Heart right ventricle (tissue), 16 donors: Measurements from ENCODE around the gene NEB. TPM values are rescaled to one million over a fixed set of nuclear protein-coding genes. Genes with fewer than 3 reads are reported as not detected.

ENCODE experiments used
- ATAC-seq, 8 donors: fragments of 200-7000 bp; cut with Tn5 transposase; one replicate each; pipeline ENCODE4 v1.9.1; 2020; ENCODE audit warnings: mild to moderate bottlenecking in 8 of 8, moderate library complexity in 8 of 8, moderate number of reproducible peaks in 1 of 8
- DNase-seq, 2 donors: peaks; one replicate each; pipeline ENCODE4 v3.0.0-alpha.2; 2020
- H3K27ac ChIP-seq, 10 donors: fragments of 200-600 bp; sonication (generic) in 2 of 10; one replicate each; pipeline versions ENCODE4 v1.5.0 to v1.8.0; 2020 to 2022; ENCODE audit warnings: mild to moderate bottlenecking in 3 of 10
- H3K27me3 ChIP-seq, 7 donors: fragments of 200-600 bp; one replicate each; pipeline ENCODE4 v1.8.0; 2021 to 2022; ENCODE audit warnings: mild to moderate bottlenecking in 2 of 7
- H3K36me3 ChIP-seq, 9 donors: fragments of 200-600 bp; sonication (generic) in 1 of 9; one replicate each; pipeline versions ENCODE4 v1.5.0 to v1.8.0; 2020 to 2022; ENCODE audit warnings: mild to moderate bottlenecking in 2 of 9
- H3K4me1 ChIP-seq, 9 donors: fragments of 200-600 bp; sonication (generic) in 1 of 9; one replicate each; pipeline versions ENCODE4 v1.5.0 to v1.8.0; 2020 to 2022; ENCODE audit warnings: mild to moderate bottlenecking in 4 of 9
- H3K4me3 ChIP-seq, 10 donors: fragments of 200-600 bp; sonication (generic) in 2 of 10; one replicate each; pipeline versions ENCODE4 v1.5.0 to v1.8.0; 2020 to 2022; ENCODE audit warnings: mild to moderate bottlenecking in 7 of 10, moderate library complexity in 2 of 10
- H3K9me3 ChIP-seq, 11 donors: fragments of 200-600 bp in 10 of 11; sonication (generic) in 2 of 11; one replicate each; pipeline versions ENCODE4 v1.5.0 to v1.8.0; 2013 to 2022; ENCODE audit warnings: mild to moderate bottlenecking in 2 of 11, control low read depth in 1 of 11, moderate library complexity in 1 of 11
- CTCF ChIP-seq, 9 donors: fragments of 200-600 bp; sonication (generic) in 2 of 9; IDR thresholded peaks; one replicate each; pipeline versions ENCODE4 v1.5.0 to v1.8.0; 2021 to 2022; ENCODE audit warnings: antibody characterized with exemption in 9 of 9, mild to moderate bottlenecking in 5 of 9, moderate library complexity in 1 of 9
- WGBS, 2 donors: extraction: QIAGEN DNeasy Blood & Tissue Kit; methylation state at CpG; one replicate each; pipeline ENCODE4 v1.1.7; 2013; ENCODE audit warnings: inconsistent platforms in 1 of 2; 5-methylcytosine and 5-hydroxymethylcytosine counted together
- intact Hi-C, 10 donors: fragments of 100-400 bp; cut with DNase I; formaldehyde crosslinking; loops; one replicate each; pipeline versions ENCODE4 v1.11.1 to v1.14.2; 2022
- polyA plus RNA-seq, 2 donors: library from polyadenylated mRNA; stranded (reverse); fragments of 200-250 nt; gene quantifications; one replicate each; pipeline ENCODE4 v1.2.3, GENCODE V29; 2013
- total RNA-seq, 10 donors: library from RNA; stranded (reverse); fragmentation: NEBNext Ultra II Directional in 3 of 10; extraction: Animal tissue kit (Norgen Biotek cat#: 25700) in 3 of 10; gene quantifications; one replicate each; pipeline versions ENCODE4 v1.2.1 to v1.2.4, GENCODE V29; 2021 to 2023
- donor health status: Arrhythmogenic right ventricular cardiomyopathy.
- donor health status: ischemic (EF 13 %, LVEDD 7.1; RV severe dilation, severe dysfunction).
- donor health status: healthy with polysubstance abuse.
- donor health status: DM: no; HTN: yes; CAD: no.
- donor health status: DM: no; HTN: no; CAD: no.
- donor health status: ischemic (EF 25% LVEDD 6.9; RV normal size, moderate dysfunction).
- donor health status: ischemic (EF 25% LVEDD 5.7; RV mildly dilated, moderate dysfunction).
- donor health status: healthy.
- donor health status: DM: yes; HTN: yes; CAD: no.
- donor health status: Ischemic cardiomyopathy.
- donor health status: ischemic (EF 35%, LVEDD 5.7; RV mildly dilated, moderate dysfunction).
- donor health status: nonischemic (EF 11% LVEDD 7.7; RV severe dilation, severe dysfunction).
- donor health status: DM: yes; HTN: yes; CAD: no.
- donor health status: PGD.
- donor health status: ischemic (EF 29% LVEDD 5.4; RV normal size, mild dysfunction).
- donor health status: nonischemic (EF 23%, LVEDD 6.1; RV moderate dilation, normal function).

Gene NEB
- total and polyA plus RNA-seq, 12 donors: 0.32 to 19.4 (median 3.8) TPM

GRCh38 chr2:151640087-151640486 lies 94.2 kb downstream of the NEB start:
- Histone ChIP-seq H3K4me1 (peaks cover 0 to 27% (median 12%) of the 10 kb centered on the region in 9 donors), H3K9me3 (peaks cover 0 to 10% (median 2%) of the 10 kb centered on the region in 11 donors), H3K4me3 (no peak overlapping the region), H3K36me3 (no peaks in the 10 kb centered on the region), H3K27me3 (no peaks in the 10 kb centered on the region), H3K27ac (no peak overlapping the region)
- ATAC-seq (no peak), DNase-seq (no peak)
- TF ChIP-seq CTCF (IDR thresholded peaks at IDR 0.05): no peak
- 95% methylated on average over 9 of the region's 9 CpGs for WGBS, 2 donors
- intact Hi-C loops: no loop called here

- H3K36me3 ChIP-seq: no peaks in the 10 kb centered on the region
- no peak for TF ChIP-seq CTCF (IDR thresholded peaks at IDR 0.05)
Observed at GRCh38 chr2:151638990-151639389, 95.3 kb downstream of the NEB start.

GRCh38 chr2:151638191-151638933 lies 95.9 kb downstream of the NEB start:
- peak overlapping the region in 1 of 10 donors; percentile 78 for H3K27ac ChIP-seq
- peak in 1 of 8 donors; percentile 46 for ATAC-seq
- peaks cover 0 to 17% (median 6%) of the 10 kb centered on the region in 11 donors for H3K9me3 ChIP-seq
- whole genome bisulfite sequencing, 2 donors: 41 to 53% methylated on average over 4 of the region's 4 CpGs
- intact Hi-C loops: no loop called here
- no peaks in the 10 kb centered on the region for H3K27me3 ChIP-seq
- no peak for DNase-seq
- no peak for TF ChIP-seq CTCF (IDR thresholded peaks at IDR 0.05)
- H3K4me1 ChIP-seq: peaks cover 0 to 27% (median 12%) of the 10 kb centered on the region in 9 donors
- H3K36me3 ChIP-seq: no peaks in the 10 kb centered on the region
- H3K4me3 ChIP-seq: no peak overlapping the region

More at GRCh38 chr2:151638990-151639389, 95.3 kb downstream of the NEB start:
- H3K27ac ChIP-seq: peak overlapping the region in 1 of 10 donors; percentile 15
- H3K4me3 ChIP-seq: no peak overlapping the region
- peaks cover 0 to 27% (median 12%) of the 10 kb centered on the region in 9 donors for H3K4me1 ChIP-seq
- ATAC-seq (no peak), DNase-seq (no peak)
- no peaks in the 10 kb centered on the region for H3K27me3 ChIP-seq
- intact Hi-C loops: no loop called here
- peaks cover 0 to 17% (median 6%) of the 10 kb centered on the region in 11 donors for H3K9me3 ChIP-seq
- WGBS, 2 donors: 94 to 98% methylated on average over 1 of the region's 1 CpG

DNA sequence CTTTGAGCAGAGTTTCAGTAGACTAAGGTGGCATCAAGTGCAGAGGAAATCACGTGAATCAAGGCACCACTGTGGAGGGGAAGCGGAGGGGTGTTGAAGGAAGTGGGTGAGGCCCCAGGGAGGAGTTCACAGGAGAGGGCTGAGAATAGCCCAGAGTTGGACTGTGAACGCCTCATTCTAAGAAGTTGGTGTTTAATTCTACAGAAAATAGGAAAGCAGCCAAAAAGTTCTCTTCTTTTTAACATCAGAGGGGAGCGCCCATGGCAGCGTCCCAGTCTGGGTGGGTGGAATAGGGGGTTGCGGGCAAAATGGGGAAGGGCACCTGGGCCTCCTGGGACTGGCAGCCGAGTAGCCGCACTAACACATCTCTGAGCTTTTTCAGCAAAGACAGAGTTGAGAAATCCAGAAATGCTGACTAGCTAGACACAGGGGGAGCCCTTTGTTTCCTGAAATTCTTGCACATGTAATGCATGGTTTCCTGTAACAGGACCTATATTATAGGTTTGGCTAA lies 97.0 kb downstream of the NEB start:
- H3K4me3 ChIP-seq: peak overlapping the region in 1 of 10 donors; percentile 13
- peaks cover 0 to 27% (median 12%) of the 10 kb centered on the region in 9 donors for H3K4me1 ChIP-seq
- 58 to 67% methylated on average over 8 of the region's 8 CpGs for WGBS, 2 donors
- intact Hi-C loops: no loop called here
- peak in 1 of 2 donors; percentile 6 for DNase-seq
- H3K36me3 ChIP-seq: no peaks in the 10 kb centered on the region
- peak; percentile 42 to 69 (median 58) for ATAC-seq
- TF ChIP-seq CTCF (IDR thresholded peaks at IDR 0.05): no peak
- peak overlapping the region in 1 of 10 donors; percentile 78 for H3K27ac ChIP-seq
- no peaks in the 10 kb centered on the region for H3K27me3 ChIP-seq
- H3K9me3 ChIP-seq: peaks cover 0 to 17% (median 6%) of the 10 kb centered on the region in 11 donors
